ENCODE data around the gene MORN1.

Gene MORN1

DNA sequence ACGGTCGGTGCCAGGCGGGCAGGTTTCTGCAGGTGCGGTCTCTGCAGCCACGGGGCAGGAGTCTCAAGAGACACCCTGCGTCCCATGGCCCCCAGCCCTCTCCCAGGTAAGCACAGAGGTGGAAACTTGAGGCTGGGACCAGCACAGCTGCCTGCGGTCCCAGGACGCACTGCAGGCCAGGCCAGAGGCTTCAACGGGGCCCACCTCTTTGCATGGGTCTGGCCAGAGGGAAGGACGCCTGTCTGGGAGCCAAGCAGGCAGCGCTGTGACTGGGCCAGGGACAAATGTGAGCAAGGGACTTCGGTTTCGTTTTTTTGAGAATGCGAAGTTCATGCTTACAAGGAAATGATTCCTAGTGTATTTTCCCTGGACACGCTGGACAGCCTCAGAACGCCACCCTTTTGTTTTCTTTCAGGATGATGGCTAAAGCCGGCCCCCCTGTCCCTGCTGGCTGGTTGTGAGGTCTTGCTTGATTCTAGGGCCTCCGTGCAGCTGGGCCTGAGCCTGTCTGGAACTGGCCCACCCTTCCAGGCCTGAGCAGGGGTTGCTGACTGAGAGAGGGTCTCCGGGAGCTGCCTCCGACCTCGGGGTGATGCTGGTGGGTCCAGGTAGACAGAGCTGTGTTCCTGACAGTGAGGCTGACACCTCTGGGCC, 38.3 kb downstream of the MORN1 start:
- FAIRE-seq, result no peak
- TF ChIP-seq, protein P1, sequence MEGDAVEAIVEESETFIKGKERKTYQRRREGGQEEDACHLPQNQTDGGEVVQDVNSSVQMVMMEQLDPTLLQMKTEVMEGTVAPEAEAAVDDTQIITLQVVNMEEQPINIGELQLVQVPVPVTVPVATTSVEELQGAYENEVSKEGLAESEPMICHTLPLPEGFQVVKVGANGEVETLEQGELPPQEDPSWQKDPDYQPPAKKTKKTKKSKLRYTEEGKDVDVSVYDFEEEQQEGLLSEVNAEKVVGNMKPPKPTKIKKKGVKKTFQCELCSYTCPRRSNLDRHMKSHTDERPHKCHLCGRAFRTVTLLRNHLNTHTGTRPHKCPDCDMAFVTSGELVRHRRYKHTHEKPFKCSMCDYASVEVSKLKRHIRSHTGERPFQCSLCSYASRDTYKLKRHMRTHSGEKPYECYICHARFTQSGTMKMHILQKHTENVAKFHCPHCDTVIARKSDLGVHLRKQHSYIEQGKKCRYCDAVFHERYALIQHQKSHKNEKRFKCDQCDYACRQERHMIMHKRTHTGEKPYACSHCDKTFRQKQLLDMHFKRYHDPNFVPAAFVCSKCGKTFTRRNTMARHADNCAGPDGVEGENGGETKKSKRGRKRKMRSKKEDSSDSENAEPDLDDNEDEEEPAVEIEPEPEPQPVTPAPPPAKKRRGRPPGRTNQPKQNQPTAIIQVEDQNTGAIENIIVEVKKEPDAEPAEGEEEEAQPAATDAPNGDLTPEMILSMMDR (IDR thresholded peaks at IDR 0.05; ENCODE audit: insufficient read depth, missing control alignments), result no peak
- DNase-seq (ENCODE audit: insufficient read length, low spot score), result no peak

DNA sequence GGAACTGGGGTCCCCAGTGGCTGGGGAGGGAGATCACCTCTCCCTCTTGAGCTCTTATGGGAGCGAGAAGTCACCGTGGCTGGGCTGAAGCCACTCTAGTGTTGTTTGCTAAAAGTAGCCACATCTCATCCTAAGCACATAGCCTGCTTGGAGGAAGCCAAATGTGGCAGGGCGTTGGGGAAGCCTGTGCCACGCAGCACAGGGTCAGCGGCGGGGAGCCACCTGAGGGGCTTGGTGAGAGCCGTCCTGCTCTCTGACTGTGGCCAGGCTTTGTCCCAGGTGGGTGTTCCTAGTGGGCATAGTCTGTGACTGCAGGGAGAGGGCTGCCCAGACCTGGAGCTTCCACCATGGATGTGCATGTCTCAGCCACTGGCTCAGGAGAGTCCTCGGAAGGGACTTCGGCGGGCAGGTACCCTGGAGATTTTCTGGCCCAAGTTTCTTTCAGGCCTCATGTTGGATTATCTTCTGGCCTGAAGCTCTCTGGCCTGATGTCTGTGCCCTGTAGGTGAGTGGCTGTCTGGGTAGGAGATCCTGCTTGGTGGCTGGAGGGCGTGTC, 38.9 kb downstream of the MORN1 start:
- DNase-seq (ENCODE audit: insufficient read length, low spot score), result no peak
- TF ChIP-seq, protein P1 (IDR thresholded peaks at IDR 0.05; ENCODE audit: insufficient read depth, missing control alignments), result no peak
- FAIRE-seq, result no peak

DNA sequence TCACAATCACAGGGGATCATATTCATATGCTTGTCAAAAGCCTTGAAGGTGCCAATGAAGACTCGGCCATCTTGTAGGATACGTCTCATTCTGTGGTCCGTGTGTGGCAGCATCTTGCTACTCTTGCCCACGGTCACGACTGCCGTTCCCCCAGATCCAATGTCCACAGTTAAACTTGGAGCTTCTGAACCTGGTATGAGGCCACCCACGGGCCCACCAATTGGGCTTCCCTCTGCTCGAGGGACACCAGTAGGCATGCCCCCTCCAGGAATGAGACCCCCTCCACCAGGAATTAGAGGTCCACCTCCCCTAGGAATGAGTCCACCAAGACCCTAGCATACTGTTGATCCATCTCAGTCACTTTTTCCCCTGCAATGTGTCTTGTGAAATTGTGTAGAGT, 39.6 kb downstream of the MORN1 start:
- TF ChIP-seq, protein P1 (IDR thresholded peaks at IDR 0.05; ENCODE audit: insufficient read depth, missing control alignments), result no peak
- DNase-seq (ENCODE audit: insufficient read length, low spot score), result no peak
- no peak for FAIRE-seq

GRCh38 chr1:2350911-2351655, 40.3 kb downstream of the MORN1 start:
- DNase-seq (ENCODE audit: insufficient read length, low spot score) (no peak), FAIRE-seq (no peak)
- TF ChIP-seq, protein P1 (IDR thresholded peaks at IDR 0.05; ENCODE audit: insufficient read depth, missing control alignments), result no peak

GRCh38 chr1:2350501-2350900, 40.9 kb downstream of the MORN1 start:
- TF ChIP-seq, protein P1 (IDR thresholded peaks at IDR 0.05; ENCODE audit: insufficient read depth, missing control alignments), result no peak
- DNase-seq (ENCODE audit: insufficient read length, low spot score) (no peak), FAIRE-seq (no peak)

DNA sequence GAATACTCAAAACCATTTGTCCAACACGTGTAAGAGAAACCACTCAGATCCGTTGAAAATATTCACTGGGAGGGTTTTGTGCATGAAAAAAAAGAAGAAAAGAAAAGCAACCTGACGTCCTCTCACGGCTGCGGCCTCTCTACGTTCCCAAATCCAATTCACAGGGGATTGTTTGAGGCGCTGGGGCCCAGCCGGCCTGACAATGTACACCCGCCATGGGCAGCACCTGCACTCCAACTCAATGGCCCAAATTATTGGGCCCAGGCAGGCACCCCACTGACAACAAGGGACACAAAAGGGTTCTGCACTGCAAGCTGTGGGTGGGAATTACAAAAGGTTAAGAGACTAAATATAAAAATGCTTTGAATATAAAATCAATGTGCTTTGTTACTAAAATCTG, 41.5 kb downstream of the MORN1 start:
- DNase-seq (ENCODE audit: insufficient read length, low spot score), result no peak
- TF ChIP-seq, protein P1 (IDR thresholded peaks at IDR 0.05; ENCODE audit: insufficient read depth, missing control alignments), result no peak
- no peak for FAIRE-seq

Measured in D721Med (cell line).